ENCODE measurements around the gene MBD3L1.

The MBD3L1 gene

GRCh38 chr19:8880868-8881488, 48.8 kb downstream of the MBD3L1 start:
- TF ChIP-seq YY1 (IDR thresholded peaks at IDR 0.05; ENCODE audit: insufficient read depth, insufficient read length): no peak
- TF ChIP-seq SUZ12 (IDR thresholded peaks at IDR 0.05; ENCODE audit: extremely low read depth, insufficient read depth, insufficient read length): no peak
- TF ChIP-seq ZNF274 (IDR thresholded peaks at IDR 0.05; ENCODE audit: low read depth, low read length): no peak
- no peak overlapping the region for H3K4me3 ChIP-seq (ENCODE audit: insufficient read length, low read depth)
- H3K27me3 ChIP-seq (ENCODE audit: insufficient read depth, insufficient read length): no peaks in the 10 kb centered on the region
- H3K9ac ChIP-seq (ENCODE audit: insufficient read length, low read depth): no peak overlapping the region
- no peaks in the 10 kb centered on the region for H3K36me3 ChIP-seq (ENCODE audit: insufficient read depth, insufficient read length, low read length)
- no peak for DNase-seq (ENCODE audit: low read depth, low spot score)
- H3K4me1 ChIP-seq (ENCODE audit: insufficient read depth, insufficient read length): no peaks in the 10 kb centered on the region
- peaks cover 8% of the 10 kb centered on the region for H3K9me3 ChIP-seq (ENCODE audit: insufficient read depth, low read length)

GRCh38 chr19:8881512-8881911, 49.3 kb downstream of the MBD3L1 start:
- Histone ChIP-seq H3K9me3 (ENCODE audit: insufficient read depth, low read length) (peaks cover 8% of the 10 kb centered on the region), H3K27me3 (ENCODE audit: insufficient read depth, insufficient read length) (no peaks in the 10 kb centered on the region), H3K9ac (ENCODE audit: insufficient read length, low read depth) (no peak overlapping the region), H3K36me3 (ENCODE audit: insufficient read depth, insufficient read length, low read length) (no peaks in the 10 kb centered on the region), H3K4me1 (ENCODE audit: insufficient read depth, insufficient read length) (no peaks in the 10 kb centered on the region), H3K4me3 (ENCODE audit: insufficient read length, low read depth) (no peak overlapping the region)
- no peak for TF ChIP-seq ZNF274 (IDR thresholded peaks at IDR 0.05; ENCODE audit: low read depth, low read length)
- no peak for TF ChIP-seq YY1 (IDR thresholded peaks at IDR 0.05; ENCODE audit: insufficient read depth, insufficient read length)
- DNase-seq (ENCODE audit: low read depth, low spot score): no peak

GRCh38 chr19:8884416-8884815, 52.2 kb downstream of the MBD3L1 start:
- Histone ChIP-seq H3K27me3 (ENCODE audit: insufficient read depth, insufficient read length) (no peaks in the 10 kb centered on the region), H3K9ac (ENCODE audit: insufficient read length, low read depth) (no peak overlapping the region), H3K4me3 (ENCODE audit: insufficient read length, low read depth) (no peak overlapping the region), H3K4me1 (ENCODE audit: insufficient read depth, insufficient read length) (no peaks in the 10 kb centered on the region), H3K9me3 (ENCODE audit: insufficient read depth, low read length) (peaks cover 8% of the 10 kb centered on the region), H3K36me3 (ENCODE audit: insufficient read depth, insufficient read length, low read length) (no peaks in the 10 kb centered on the region)
- TF ChIP-seq YY1 (IDR thresholded peaks at IDR 0.05; ENCODE audit: insufficient read depth, insufficient read length) (no peak), ZNF274 (IDR thresholded peaks at IDR 0.05; ENCODE audit: low read depth, low read length) (no peak), SUZ12 (IDR thresholded peaks at IDR 0.05; ENCODE audit: extremely low read depth, insufficient read depth, insufficient read length) (no peak)
- DNase-seq (ENCODE audit: low read depth, low spot score): no peak

- Histone ChIP-seq H3K9ac (ENCODE audit: insufficient read length, low read depth) (no peak overlapping the region), H3K4me3 (ENCODE audit: insufficient read length, low read depth) (no peak overlapping the region), H3K4me1 (ENCODE audit: insufficient read depth, insufficient read length) (no peaks in the 10 kb centered on the region), H3K36me3 (ENCODE audit: insufficient read depth, insufficient read length, low read length) (no peaks in the 10 kb centered on the region), H3K27me3 (ENCODE audit: insufficient read depth, insufficient read length) (no peaks in the 10 kb centered on the region), H3K9me3 (ENCODE audit: insufficient read depth, low read length) (no peaks in the 10 kb centered on the region)
- TF ChIP-seq YY1 (IDR thresholded peaks at IDR 0.05; ENCODE audit: insufficient read depth, insufficient read length) (no peak), SUZ12 (IDR thresholded peaks at IDR 0.05; ENCODE audit: extremely low read depth, insufficient read depth, insufficient read length) (no peak), ZNF274 (IDR thresholded peaks at IDR 0.05; ENCODE audit: low read depth, low read length) (no peak)
- DNase-seq (ENCODE audit: low read depth, low spot score): no peak
These were observed 55.2 kb downstream of the MBD3L1 start for GRCh38 chr19:8887364-8887763.

- Histone ChIP-seq H3K4me1 (ENCODE audit: insufficient read depth, insufficient read length) (no peaks in the 10 kb centered on the region), H3K4me3 (ENCODE audit: insufficient read length, low read depth) (no peak overlapping the region), H3K9ac (ENCODE audit: insufficient read length, low read depth) (no peak overlapping the region), H3K9me3 (ENCODE audit: insufficient read depth, low read length) (no peaks in the 10 kb centered on the region), H3K36me3 (ENCODE audit: insufficient read depth, insufficient read length, low read length) (no peaks in the 10 kb centered on the region), H3K27me3 (ENCODE audit: insufficient read depth, insufficient read length) (no peaks in the 10 kb centered on the region)
- DNase-seq (ENCODE audit: low read depth, low spot score): no peak
- TF ChIP-seq ZNF274 (IDR thresholded peaks at IDR 0.05; ENCODE audit: low read depth, low read length) (no peak), SUZ12 (IDR thresholded peaks at IDR 0.05; ENCODE audit: extremely low read depth, insufficient read depth, insufficient read length) (no peak), YY1 (IDR thresholded peaks at IDR 0.05; ENCODE audit: insufficient read depth, insufficient read length) (no peak)
These were observed 58.1 kb downstream of the MBD3L1 start for GRCh38 chr19:8890260-8890659.

All from NT2/D1 (cell line).